ENCODE measurements around the gene MED27.

The MED27 gene

GRCh38 chr9:132043708-132044107 is 36.0 kb downstream of the MED27 start:
- no peak for DNase-seq (ENCODE audit: low read depth)

GRCh38 chr9:132042324-132042723 is 37.3 kb downstream of the MED27 start:
- DNase-seq (ENCODE audit: low read depth), result no peak

DNA sequence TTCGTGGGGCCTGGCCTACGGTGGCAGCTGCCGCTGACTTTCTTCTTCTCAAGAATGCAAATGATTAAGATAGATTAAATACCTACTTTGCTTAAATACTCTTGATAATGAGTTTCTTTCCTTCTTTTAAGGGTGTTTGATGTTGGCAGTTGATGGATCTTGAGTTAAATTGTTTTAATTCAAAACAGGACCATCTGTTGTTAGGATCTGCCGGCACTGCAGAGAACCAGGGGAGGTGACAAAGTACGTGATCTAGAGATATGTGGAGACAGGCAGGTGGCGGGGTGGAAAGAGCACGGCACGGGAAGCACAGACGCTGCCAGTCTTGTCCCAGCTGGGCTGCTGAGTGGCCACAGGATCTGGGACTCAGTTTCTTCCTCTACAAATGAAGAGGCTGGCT is 37.9 kb downstream of the MED27 start:
- no peak for DNase-seq (ENCODE audit: low read depth)

DNA sequence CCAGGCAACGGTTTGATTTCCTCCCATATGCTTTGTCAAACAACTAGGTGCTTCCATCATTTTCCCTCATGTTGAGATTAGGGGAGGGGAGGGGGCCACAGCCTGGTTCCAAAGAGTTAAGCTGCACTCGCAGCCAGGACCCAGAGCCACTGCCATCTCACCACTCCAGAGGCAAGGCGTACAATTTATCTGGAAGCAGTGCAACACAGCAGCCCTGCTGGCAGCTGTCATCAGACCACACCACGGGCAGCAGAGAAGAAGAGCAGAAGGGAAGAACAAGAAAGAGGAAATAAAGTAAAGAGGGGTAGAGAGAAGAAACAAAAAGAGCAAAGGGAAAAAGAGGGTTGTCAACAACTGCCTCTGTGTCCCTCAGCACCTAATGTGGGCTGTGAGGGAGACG is 38.9 kb downstream of the MED27 start:
- DNase-seq (ENCODE audit: low read depth), result no peak

DNA sequence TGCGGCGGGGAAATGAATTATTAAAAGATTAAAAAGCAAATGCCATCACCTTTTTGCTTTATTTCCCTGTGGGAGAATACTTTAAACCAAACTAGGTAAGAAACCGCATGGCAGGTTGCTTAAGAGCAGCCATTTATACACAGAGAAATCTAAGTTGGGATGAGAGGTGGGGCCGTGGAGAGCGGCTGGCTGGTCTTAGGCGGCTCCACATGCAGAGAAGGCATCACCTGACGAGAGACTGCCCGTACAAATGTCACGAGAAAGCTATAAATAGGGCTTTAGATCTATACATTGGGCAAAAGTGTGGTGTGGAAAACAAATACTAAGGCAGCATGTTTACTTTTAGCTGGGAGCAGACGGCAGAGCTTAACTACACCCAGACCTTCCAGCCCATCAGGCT is 39.4 kb downstream of the MED27 start:
- no peak for DNase-seq (ENCODE audit: low read depth)

GRCh38 chr9:132039284-132039683 is 40.4 kb downstream of the MED27 start:
- DNase-seq (ENCODE audit: low read depth), result no peak

DNA sequence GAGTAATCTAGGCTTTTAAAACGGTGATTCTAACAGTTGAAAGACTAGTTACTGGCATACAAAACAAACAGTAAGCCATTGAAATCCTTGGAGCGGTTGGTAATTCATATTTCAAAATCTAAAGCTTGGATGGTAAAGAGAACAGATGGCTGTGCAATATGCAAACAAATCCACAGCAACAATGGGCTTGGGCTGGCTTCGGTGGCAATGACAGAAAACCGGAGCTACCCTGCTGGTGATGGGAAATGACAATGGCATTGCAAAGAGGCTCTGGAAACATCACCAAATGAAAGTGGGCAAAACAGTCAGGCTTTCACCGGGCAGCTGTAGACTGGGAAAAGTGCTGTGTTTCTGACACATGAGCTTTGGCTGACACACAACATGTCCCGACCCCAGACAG is 42.2 kb downstream of the MED27 start:
- no peak for DNase-seq (ENCODE audit: low read depth)

GRCh38 chr9:132036521-132036920 is 43.1 kb downstream of the MED27 start:
- no peak for DNase-seq (ENCODE audit: low read depth)

GRCh38 chr9:132035679-132036078 is 44.0 kb downstream of the MED27 start:
- no peak for DNase-seq (ENCODE audit: low read depth)

DNA sequence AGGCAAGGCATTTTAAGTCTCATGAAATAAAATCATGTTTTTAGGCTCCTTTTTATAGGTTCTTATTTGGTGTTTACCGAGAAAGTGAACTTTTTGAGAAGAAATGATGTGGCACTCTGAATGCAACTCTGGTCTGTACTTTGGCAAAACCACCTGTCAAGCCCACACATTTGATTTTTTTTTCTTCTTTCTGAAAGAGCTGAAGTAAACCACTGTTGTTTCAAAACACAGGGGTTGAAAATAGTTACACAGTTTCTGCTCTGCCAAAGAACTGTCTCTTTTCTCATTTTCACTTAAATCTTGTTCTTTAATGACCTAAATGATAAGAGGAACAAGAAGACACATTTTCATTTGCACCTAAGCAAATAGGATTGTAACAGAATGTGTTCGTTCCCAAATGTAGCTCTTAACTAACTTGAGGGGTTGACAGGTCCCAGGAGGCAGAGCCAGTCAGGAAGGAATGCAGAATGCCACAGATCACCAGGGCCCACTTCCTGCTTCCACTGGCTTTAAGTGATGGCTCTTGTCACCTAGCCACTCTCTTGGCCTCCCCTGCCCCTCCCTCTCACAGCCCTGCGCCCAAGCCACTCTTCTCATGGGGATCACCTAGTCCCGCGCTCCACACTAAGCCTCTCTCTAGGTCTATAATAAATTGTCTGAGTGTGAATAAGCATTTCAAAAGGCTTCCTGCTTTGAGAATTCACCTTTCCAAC is 47.3 kb downstream of the MED27 start:
- DNase-seq (ENCODE audit: low read depth), result no peak

- no peak for DNase-seq (ENCODE audit: low read depth)
Measured at GRCh38 chr9:132031467-132032237, 48.0 kb downstream of the MED27 start.

- DNase-seq (ENCODE audit: low read depth), result no peak
Measured at GRCh38 chr9:132030626-132031325, 48.9 kb downstream of the MED27 start.

GRCh38 chr9:132027752-132028663 is 51.7 kb downstream of the MED27 start:
- no peak for DNase-seq (ENCODE audit: low read depth)

- DNase-seq (ENCODE audit: low read depth), result no peak
Measured at GRCh38 chr9:132026932-132027585, 52.6 kb downstream of the MED27 start.

- DNase-seq (ENCODE audit: low read depth), result no peak
Measured at GRCh38 chr9:132025766-132026165, 53.9 kb downstream of the MED27 start.

DNA sequence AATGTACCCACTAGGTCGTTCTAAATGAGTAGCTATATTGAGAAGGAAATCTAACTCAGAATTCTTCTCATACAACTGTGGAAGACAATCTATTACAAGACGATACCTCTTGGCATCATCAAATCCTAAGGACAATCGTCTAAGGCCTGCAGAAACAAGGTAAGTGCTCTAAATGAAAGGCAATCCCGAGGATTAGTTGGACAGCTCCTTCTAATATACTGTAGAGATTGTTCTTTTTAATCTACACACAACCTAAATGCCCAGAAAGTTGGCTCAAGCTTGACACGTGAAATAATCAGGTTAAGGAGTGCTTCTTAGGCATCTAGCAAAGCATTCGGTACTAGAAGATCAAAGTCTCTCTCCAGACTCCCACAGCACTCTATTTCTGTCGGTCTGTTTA is 55.1 kb downstream of the MED27 start:
- no peak for DNase-seq (ENCODE audit: low read depth)

DNA sequence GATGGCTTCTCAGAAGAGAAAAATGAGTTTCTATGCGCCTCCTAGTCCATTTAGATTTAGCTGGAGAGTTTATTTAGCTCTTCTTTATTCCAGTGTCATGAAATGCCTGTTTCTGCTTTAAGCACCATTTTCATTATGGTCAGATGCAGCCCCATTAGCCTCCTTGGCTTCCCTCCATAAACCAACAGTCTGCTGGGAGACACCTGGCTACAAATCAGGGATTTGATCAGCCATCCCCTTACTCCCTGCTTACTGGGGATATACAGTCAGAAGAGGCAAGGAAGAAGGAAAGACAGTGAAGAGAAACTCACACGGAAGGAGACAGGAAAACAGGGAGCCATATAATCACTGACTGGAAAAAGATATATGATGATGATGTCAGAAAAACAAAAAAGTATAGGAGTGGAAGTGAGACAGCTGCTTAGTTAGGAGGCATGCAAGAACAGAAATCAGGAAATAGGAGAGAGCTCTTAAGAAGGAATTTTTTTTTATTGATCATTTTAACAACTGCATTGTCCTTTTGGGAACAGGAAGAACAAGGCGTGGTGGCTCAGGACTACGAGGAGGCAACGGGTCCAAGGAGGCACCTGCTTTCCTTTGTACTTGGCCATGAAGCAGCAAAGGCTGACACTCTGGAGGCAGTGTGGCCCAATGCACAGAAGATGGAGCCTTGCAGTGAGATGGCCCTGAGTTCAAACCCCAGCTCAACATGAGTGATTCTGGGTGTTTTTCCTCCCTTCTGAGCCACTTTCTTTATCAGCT is 56.1 kb downstream of the MED27 start:
- no peak for DNase-seq (ENCODE audit: low read depth)

DNA sequence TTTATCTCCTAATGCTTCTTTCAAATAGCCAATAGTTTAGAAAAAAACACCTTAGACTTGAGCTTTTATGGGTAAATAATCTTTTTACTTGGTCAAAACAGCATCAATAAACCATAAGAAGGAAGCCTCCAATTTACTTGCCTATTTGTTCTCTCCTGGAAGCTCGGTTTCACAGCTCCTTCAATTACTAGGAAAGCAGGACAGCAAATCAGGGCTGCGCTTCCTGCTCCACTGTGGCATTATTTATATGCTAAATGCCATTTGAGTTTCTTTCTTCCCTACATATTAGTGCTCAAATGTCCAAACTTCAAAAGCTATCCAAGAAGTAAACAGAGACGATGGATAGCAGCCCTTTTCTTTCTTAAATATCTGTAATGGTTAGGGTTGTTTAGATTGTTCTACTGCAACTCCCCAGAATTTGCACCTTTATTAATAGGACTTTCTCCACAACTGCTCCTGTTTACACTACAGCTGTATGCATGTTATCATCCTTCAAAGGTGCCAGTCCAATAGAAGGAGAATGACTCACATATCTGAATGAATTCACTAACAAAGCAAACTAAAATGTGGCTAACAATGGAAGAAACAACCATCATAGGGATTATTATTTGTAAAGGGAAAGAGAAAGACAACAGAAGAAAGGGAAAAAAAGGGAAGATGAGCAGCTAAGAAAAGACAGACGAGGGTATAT is 58.7 kb downstream of the MED27 start:
- no peak for DNase-seq (ENCODE audit: low read depth)

DNA sequence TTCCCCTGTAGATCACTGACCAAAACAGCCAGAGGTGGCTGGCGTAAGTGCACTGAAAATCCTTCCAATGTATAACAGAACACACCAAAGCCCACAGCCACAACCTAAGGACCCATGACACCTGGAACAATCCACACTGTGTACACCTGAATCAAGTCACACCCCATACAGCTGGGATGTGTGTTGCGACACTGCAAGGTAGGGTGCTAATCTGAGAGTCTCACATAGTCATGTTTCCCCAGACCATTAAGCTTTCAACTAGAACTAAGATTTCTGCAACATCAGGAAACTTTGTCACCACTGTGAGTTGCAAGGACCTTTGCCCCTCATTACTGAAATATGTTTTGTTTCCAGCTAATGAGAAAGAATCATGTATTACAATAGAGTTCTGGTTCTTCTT is 59.4 kb downstream of the MED27 start:
- DNase-seq (ENCODE audit: low read depth), result no peak

DNA sequence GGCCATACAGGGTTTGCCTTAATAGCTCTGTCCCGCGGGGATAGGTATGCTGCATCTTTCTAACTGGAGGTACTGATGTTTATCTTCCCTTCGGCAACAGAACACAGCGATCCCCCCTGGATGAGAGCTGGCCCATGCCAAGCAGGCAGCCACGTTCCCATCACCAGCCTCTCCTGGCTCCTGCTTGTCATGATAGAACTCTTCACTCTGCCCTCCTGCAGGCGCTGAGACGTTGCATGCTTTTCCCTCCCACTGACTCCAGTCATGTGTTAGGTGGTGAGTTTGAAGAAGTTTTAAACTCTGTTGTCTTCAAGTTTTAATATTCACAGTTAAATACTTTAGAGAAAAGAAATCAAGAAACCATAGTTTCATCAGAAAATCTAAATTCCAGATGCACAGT is 60.0 kb downstream of the MED27 start:
- DNase-seq (ENCODE audit: low read depth), result no peak
